Esophagus squamous epithelium (tissue), 5 donors: ENCODE results near the gene CD99. TPM values are rescaled to one million over a fixed set of nuclear protein-coding genes. Genes with fewer than 3 reads are reported as not detected.

Source experiments
- DNase-seq: peaks from one replicate; lab custom pipeline; 2025; lab: John Stamatoyannopoulos, UW
- H3K27ac ChIP-seq, 4 donors: fragments of 200-600 bp; sonication (generic); one replicate each; pipeline ENCODE4 v1.5.1; 2016 to 2019; ENCODE audit warnings: mild to moderate bottlenecking in 1 of 4
- H3K27me3 ChIP-seq, 4 donors: fragments of 200-600 bp; sonication (generic); 1 replicate in 3 of 4; 2 replicates in 1 of 4; pipeline versions ENCODE4 v1.5.1 to v1.6.0; 2017 to 2021; ENCODE audit warnings: antibody characterized with exemption in 1 of 4
- H3K36me3 ChIP-seq, 3 donors: fragments of 200-600 bp; sonication (generic); one replicate each; pipeline ENCODE4 v1.5.1; 2016 to 2019
- H3K4me1 ChIP-seq, 3 donors: fragments of 200-600 bp; sonication (generic); one replicate each; pipeline ENCODE4 v1.5.1; 2017 to 2019
- H3K4me3 ChIP-seq, 4 donors: fragments of 200-600 bp; sonication (generic); 1 replicate in 3 of 4; 2 replicates in 1 of 4; pipeline ENCODE4 v1.5.1; 2016 to 2019; ENCODE audit warnings: mild to moderate bottlenecking in 2 of 4, moderate library complexity in 1 of 4
- H3K9me3 ChIP-seq, 3 donors: fragments of 200-600 bp; sonication (generic); one replicate each; pipeline ENCODE4 v1.5.1; 2016 to 2019
- CTCF ChIP-seq, 6 experiments: fragments of 450-650 bp in 4 of 6; fragments of 200-600 bp in 2 of 6; sonication (generic) in 2 of 6; IDR thresholded peaks; one replicate each; pipeline ENCODE4 v1.5.1; 2016 to 2019; ENCODE audit warnings: antibody characterized with exemption in 6 of 6, mild to moderate bottlenecking in 4 of 6, moderate library complexity in 4 of 6
- POLR2A ChIP-seq, 4 donors: fragments of 450-650 bp; IDR thresholded peaks; one replicate each; pipeline ENCODE4 v1.6.1; 2017; ENCODE audit warnings: antibody characterized with exemption in 4 of 4, mild to moderate bottlenecking in 4 of 4, moderate library complexity in 3 of 4
- WGBS, 2 donors: methylation state at CpG; one replicate each; pipeline ENCODE4 v1.1.5; 2018; 5-methylcytosine and 5-hydroxymethylcytosine counted together
- intact Hi-C: fragments of 100-400 bp; cut with DNase I; formaldehyde crosslinking; loops from one replicate; pipeline ENCODE4 v1.15.0; 2022
- total RNA-seq, 4 donors: library from RNA; depleted of rRNA; stranded (reverse); fragments of >200 nt; gene quantifications; one replicate each; pipeline ENCODE4 v1.1.0, GENCODE V29; 2016
- donor health status: DM: yes; HTN: yes; CAD: no.

CD99 gene
- total RNA-seq, 4 donors from 2014 or later: 79.9 to 251 (median 162) TPM

GRCh38 chrX:2694914-2695267 lies 3.8 kb downstream of the CD99 start:
- intact Hi-C loops: no loop called here
- H3K4me1 ChIP-seq: peaks cover 54 to 90% (median 66%) of the 10 kb centered on the region in 3 donors
- peaks cover 0 to 15% (median 0%) of the 10 kb centered on the region in 3 donors for H3K36me3 ChIP-seq
- TF ChIP-seq CTCF (IDR thresholded peaks at IDR 0.05): no peak
- no peak for TF ChIP-seq POLR2A (IDR thresholded peaks at IDR 0.05)
- H3K27ac ChIP-seq: peak overlapping the region in 2 of 4 donors; percentile 91 to 97
- DNase-seq: no peak
- H3K9me3 ChIP-seq: no peaks in the 10 kb centered on the region
- H3K27me3 ChIP-seq: no peaks in the 10 kb centered on the region
- 73 to 81% methylated on average over 7 of the region's 7 CpGs for WGBS, 2 donors
- H3K4me3 ChIP-seq: peak overlapping the region in 1 of 4 donors; percentile 98

GRCh38 chrX:2696698-2697215 lies 5.7 kb downstream of the CD99 start:
- no peaks in the 10 kb centered on the region for H3K27me3 ChIP-seq
- TF ChIP-seq POLR2A (IDR thresholded peaks at IDR 0.05): no peak
- no peak for TF ChIP-seq CTCF (IDR thresholded peaks at IDR 0.05)
- DNase-seq: no peak
- intact Hi-C loops: no loop called here
- peak overlapping the region; percentile 68 to 97 (median 84) for H3K27ac ChIP-seq
- WGBS, 2 donors: 10 to 24% methylated on average over 8 of the region's 8 CpGs
- H3K36me3 ChIP-seq: peaks cover 0 to 23% (median 0%) of the 10 kb centered on the region in 3 donors
- peak overlapping the region in 3 of 4 donors; percentile 20 to 42 (median 23) for H3K4me3 ChIP-seq
- no peaks in the 10 kb centered on the region for H3K9me3 ChIP-seq
- peaks cover 54 to 97% (median 63%) of the 10 kb centered on the region in 3 donors for H3K4me1 ChIP-seq

DNA sequence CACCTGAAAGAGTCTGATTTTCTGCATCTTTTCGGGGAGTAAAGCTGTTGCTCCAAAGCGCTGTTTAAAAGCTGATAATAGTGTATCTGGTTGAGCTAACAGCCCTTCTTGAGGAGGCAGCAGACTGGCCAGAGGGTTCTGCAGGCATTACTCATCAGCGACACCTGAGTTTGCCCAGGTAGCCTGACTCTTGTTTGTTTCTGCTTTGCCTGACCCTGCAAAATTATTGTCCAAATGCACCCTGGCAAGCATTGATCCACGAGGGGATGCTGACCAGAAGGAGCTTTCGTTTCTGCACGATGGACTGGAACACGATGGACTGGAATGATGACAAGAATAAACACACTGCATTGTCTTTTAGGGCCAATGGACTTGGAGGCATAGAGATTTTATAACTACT lies 6.2 kb downstream of the CD99 start:
- 18 to 20% methylated on average over 6 of the region's 7 CpGs for WGBS, 2 donors

GRCh38 chrX:2697741-2698299 lies 6.7 kb downstream of the CD99 start:
- DNase-seq: no peak
- WGBS, 2 donors: 66 to 67% methylated on average over 9 of the region's 9 CpGs
- Histone ChIP-seq H3K4me1 (peaks cover 46 to 98% (median 69%) of the 10 kb centered on the region in 3 donors), H3K27me3 (no peaks in the 10 kb centered on the region), H3K36me3 (peaks cover 0 to 23% (median 0%) of the 10 kb centered on the region in 3 donors), H3K27ac (peak overlapping the region; percentile 68 to 97 (median 84)), H3K9me3 (no peaks in the 10 kb centered on the region), H3K4me3 (peak overlapping the region in 2 of 4 donors; percentile 20 to 42)
- TF ChIP-seq CTCF (IDR thresholded peaks at IDR 0.05) (no peak), POLR2A (IDR thresholded peaks at IDR 0.05) (peak in 1 of 4 donors; percentile 14)
- intact Hi-C loops: no loop called here

More for the DNA sequence above, 6.2 kb downstream of the CD99 start:
- peaks cover 0 to 23% (median 0%) of the 10 kb centered on the region in 3 donors for H3K36me3 ChIP-seq
- TF ChIP-seq CTCF (IDR thresholded peaks at IDR 0.05) (no peak), POLR2A (IDR thresholded peaks at IDR 0.05) (no peak)
- H3K27ac ChIP-seq: peak overlapping the region; percentile 68 to 97 (median 84)
- H3K4me1 ChIP-seq: peaks cover 52 to 98% (median 68%) of the 10 kb centered on the region in 3 donors
- DNase-seq: no peak
- no peaks in the 10 kb centered on the region for H3K9me3 ChIP-seq
- intact Hi-C loops: no loop called here
- H3K27me3 ChIP-seq: no peaks in the 10 kb centered on the region
- peak overlapping the region in 3 of 4 donors; percentile 20 to 42 (median 23) for H3K4me3 ChIP-seq

- Histone ChIP-seq H3K36me3 (peaks cover 0 to 19% (median 0%) of the 10 kb centered on the region in 3 donors), H3K27ac (peak overlapping the region; percentile 63 to 97 (median 84)), H3K27me3 (no peaks in the 10 kb centered on the region), H3K9me3 (no peaks in the 10 kb centered on the region), H3K4me1 (peaks cover 41 to 98% (median 67%) of the 10 kb centered on the region in 3 donors), H3K4me3 (no peak overlapping the region)
- 66 to 78% methylated on average over 5 of the region's 5 CpGs for WGBS, 2 donors
- DNase-seq: no peak
- TF ChIP-seq CTCF (IDR thresholded peaks at IDR 0.05) (no peak), POLR2A (IDR thresholded peaks at IDR 0.05) (no peak)
- intact Hi-C loops: no loop called here
Observed at GRCh38 chrX:2698604-2699003, 7.5 kb downstream of the CD99 start.
